ENCODE data around the gene TC2N. TPM values are rescaled to one million over a fixed set of nuclear protein-coding genes. Genes with fewer than 3 reads are reported as not detected.

TC2N gene
- total RNA-seq, 3 donors from 2014 or later (not counting 1 experiment from before 2014, with no cell fraction given), result 83.1 to 157 (median 126) TPM

- Mint-ChIP-seq H3K9me3 (no peaks in the 10 kb centered on the region), H3K27ac (no peak overlapping the region), H3K36me3 (no peaks in the 10 kb centered on the region), H3K27me3 (ENCODE audit: low read depth in 2 of 2) (no peaks in the 10 kb centered on the region), H3K4me3 (no peak overlapping the region), H3K4me1 (peaks cover 25 to 30% of the 10 kb centered on the region in 2 donors)
- WGBS (ENCODE audit: insufficient coverage), result 94% methylated on average over 5 of the region's 5 CpGs
- no peak for DNase-seq
- Histone ChIP-seq H3K4me1 (ENCODE audit: control insufficient read depth, insufficient read depth, low read length) (peaks cover 28% of the 10 kb centered on the region), H3K27ac (ENCODE audit: low read length) (no peak overlapping the region), H3K36me3 (ENCODE audit: control insufficient read depth, insufficient read depth, low read length) (no peaks in the 10 kb centered on the region), H3K4me3 (ENCODE audit: low read length) (no peak overlapping the region), H3K9me3 (ENCODE audit: control insufficient read depth, insufficient read depth, low read length) (no peaks in the 10 kb centered on the region), H3K27me3 (ENCODE audit: control insufficient read depth, insufficient read depth, low read length) (no peaks in the 10 kb centered on the region)
- TF ChIP-seq CTCF (IDR thresholded peaks at IDR 0.05), result no peak
- ATAC-seq, result no peak
- intact Hi-C loops (cut with micrococcal nuclease), result no loop called here
These were observed 23.8 kb upstream of the TC2N start for GRCh38 chr14:91891101-91891500.

GRCh38 chr14:91890291-91890749 is 23.0 kb upstream of the TC2N start:
- peaks cover 25 to 30% of the 10 kb centered on the region in 2 donors for H3K4me1 Mint-ChIP-seq
- TF ChIP-seq CTCF (IDR thresholded peaks at IDR 0.05), result no peak
- intact Hi-C loops (cut with micrococcal nuclease), result no loop called here
- H3K27me3 Mint-ChIP-seq (ENCODE audit: low read depth in 2 of 2), result no peaks in the 10 kb centered on the region
- Histone ChIP-seq H3K27me3 (ENCODE audit: control insufficient read depth, insufficient read depth, low read length) (no peaks in the 10 kb centered on the region), H3K4me3 (ENCODE audit: low read length) (no peak overlapping the region), H3K4me1 (ENCODE audit: control insufficient read depth, insufficient read depth, low read length) (peaks cover 28% of the 10 kb centered on the region), H3K27ac (ENCODE audit: low read length) (peak overlapping the region; percentile 25), H3K9me3 (ENCODE audit: control insufficient read depth, insufficient read depth, low read length) (no peaks in the 10 kb centered on the region), H3K36me3 (ENCODE audit: control insufficient read depth, insufficient read depth, low read length) (no peaks in the 10 kb centered on the region)
- DNase-seq (peak in 1 of 2 donors; percentile 44), ATAC-seq (peak in 1 of 3 donors; percentile 24)
- H3K36me3 Mint-ChIP-seq, result no peaks in the 10 kb centered on the region
- H3K27ac Mint-ChIP-seq, result peak overlapping the region; percentile 54 to 58
- 20% methylated on average over 4 of the region's 5 CpGs for WGBS (ENCODE audit: insufficient coverage)
- H3K4me3 Mint-ChIP-seq, result no peak overlapping the region
- H3K9me3 Mint-ChIP-seq, result no peaks in the 10 kb centered on the region

- Mint-ChIP-seq H3K4me1 (peaks cover 28 to 34% of the 10 kb centered on the region in 2 donors), H3K27me3 (ENCODE audit: low read depth in 2 of 2) (no peaks in the 10 kb centered on the region), H3K36me3 (no peaks in the 10 kb centered on the region), H3K4me3 (no peak overlapping the region), H3K27ac (peak overlapping the region in 1 of 2 donors; percentile 54), H3K9me3 (no peaks in the 10 kb centered on the region)
- no peak for TF ChIP-seq CTCF (IDR thresholded peaks at IDR 0.05)
- intact Hi-C loops (cut with micrococcal nuclease), result no loop called here
- H3K27me3 ChIP-seq (ENCODE audit: control insufficient read depth, insufficient read depth, low read length), result no peaks in the 10 kb centered on the region
- H3K4me3 ChIP-seq (ENCODE audit: low read length), result no peak overlapping the region
- no peaks in the 10 kb centered on the region for H3K9me3 ChIP-seq (ENCODE audit: control insufficient read depth, insufficient read depth, low read length)
- DNase-seq, result peak in 1 of 2 donors; percentile 29
- peak overlapping the region; percentile 6 for H3K27ac ChIP-seq (ENCODE audit: low read length)
- peaks cover 28% of the 10 kb centered on the region for H3K4me1 ChIP-seq (ENCODE audit: control insufficient read depth, insufficient read depth, low read length)
- WGBS (ENCODE audit: insufficient coverage), result 71% methylated on average over 13 of the region's 13 CpGs
- peak in 2 of 3 donors; percentile 30 to 36 for ATAC-seq
- no peaks in the 10 kb centered on the region for H3K36me3 ChIP-seq (ENCODE audit: control insufficient read depth, insufficient read depth, low read length)
These were observed 22.3 kb upstream of the TC2N start for GRCh38 chr14:91889477-91890211.
